Measurements from ENCODE around the gene CXCL12. TPM values are rescaled to one million over a fixed set of nuclear protein-coding genes. Genes with fewer than 3 reads are reported as not detected.

Gene CXCL12
- total RNA-seq: 13.1 TPM

GRCh38 chr10:44385026-44385695 lies at the start of gene CXCL12:
TSS of gene CXCL12 (minus strand) at chr10:44385097. CDS start at chr10:44385005, 92 bp downstream.

Measured in diencephalon (tissue), 1 donor.